PC-3 (cell line): ENCODE data around the gene DSP. TPM values are rescaled to one million over a fixed set of nuclear protein-coding genes. Genes with fewer than 3 reads are reported as not detected.

Experiments
- ATAC-seq: fragments of 200-7000 bp; cut with Tn5 transposase; 2 replicates; pipeline ENCODE4 v1.9.1; 2020; ENCODE audit warnings: mild to moderate bottlenecking, moderate library complexity
- BruUV-seq: library from RNA; stranded (reverse); fragments of 400-500 nt; replicated peaks from 2 replicates; lab custom pipeline; 2021; lab: Mats Ljungman, UMichigan
- CTCF ChIA-PET: fragments of 300-600 bp; sonication (Branson Sonifier 250); formaldehyde crosslinking; loops from one replicate; lab custom pipeline; 2022; ENCODE audit warnings: antibody characterized with exemption; lab: Charles Lee
- POLR2A ChIA-PET: fragments of 300-600 bp; sonication (Branson Sonifier 250); formaldehyde crosslinking; loops from one replicate; lab custom pipeline; 2022; ENCODE audit warnings: antibody characterized with exemption; ENCODE audit not compliant: unreplicated experiment; lab: Charles Lee
- DNase-seq: peaks from one replicate; pipeline ENCODE4 v3.0.0-alpha.2; 2015
- H2AFZ ChIP-seq: fragments of 300-600 bp; sonication (generic); 2 replicates; pipeline ENCODE4 v1.6.0; 2016; ENCODE audit warnings: antibody characterized with exemption, low read length
- H3F3A ChIP-seq: fragments of 300-600 bp; sonication (generic); one replicate; pipeline ENCODE4 v1.6.0; 2017; ENCODE audit warnings: antibody characterized with exemption, low read length, control low read depth, mild to moderate bottlenecking; ENCODE audit not compliant: unreplicated experiment
- H3K27ac ChIP-seq: fragments of 300-600 bp; sonication (generic); 2 replicates; pipeline ENCODE4 v1.5.1; 2016; ENCODE audit warnings: mild to moderate bottlenecking, low read length
- H3K27me3 ChIP-seq: fragments of 300-600 bp; sonication (generic); 2 replicates; pipeline ENCODE4 v1.6.1; 2016; ENCODE audit warnings: low read length, mixed read lengths
- H3K36me3 ChIP-seq: fragments of 300-600 bp; sonication (generic); 2 replicates; pipeline ENCODE4 v1.6.1; 2016; ENCODE audit warnings: low read depth, mixed run types, low read length, mixed read lengths
- H3K4me1 ChIP-seq: fragments of 300-600 bp; sonication (generic); 2 replicates; pipeline ENCODE4 v1.5.1; 2016; ENCODE audit warnings: low read length; ENCODE audit not compliant: insufficient read depth
- H3K4me2 ChIP-seq: fragments of 300-600 bp; sonication (generic); 2 replicates; pipeline ENCODE4 v1.6.0; 2016; ENCODE audit warnings: low read length
- H3K4me3 ChIP-seq: fragments of 300-600 bp; sonication (generic); 2 replicates; pipeline ENCODE4 v1.5.1; 2016; ENCODE audit warnings: mild to moderate bottlenecking, low read length, mixed read lengths
- H3K79me2 ChIP-seq: fragments of 300-600 bp; sonication (generic); 2 replicates; pipeline ENCODE4 v1.6.1; 2017; ENCODE audit warnings: low read length, mixed read lengths
- H3K9ac ChIP-seq: fragments of 300-600 bp; sonication (generic); 2 replicates; pipeline ENCODE4 v1.6.0; 2016; ENCODE audit warnings: mild to moderate bottlenecking, low read length
- H3K9me2 ChIP-seq: fragments of 300-600 bp; sonication (generic); replicated peaks from 2 replicates; pipeline ENCODE4 v1.6.1; 2016; ENCODE audit warnings: mixed run types, low read length, mixed read lengths
- H3K9me3 ChIP-seq: fragments of 300-600 bp; sonication (generic); 2 replicates; pipeline ENCODE4 v1.6.1; 2016; ENCODE audit warnings: low read length, mixed read lengths
- H4K20me1 ChIP-seq: fragments of 300-600 bp; sonication (generic); 2 replicates; pipeline ENCODE4 v1.6.1; 2016; ENCODE audit warnings: low read length, mixed read lengths
- CTCF ChIP-seq: fragments of 300-600 bp; sonication (generic); conservative IDR thresholded peaks from 2 replicates; pipeline ENCODE4 v1.5.1; 2017; ENCODE audit warnings: antibody characterized with exemption, low read depth, mild to moderate bottlenecking, low read length
- EZH2 ChIP-seq: fragments of 300-600 bp; sonication (generic); IDR thresholded peaks from one replicate; pipeline ENCODE4 v1.6.1; 2017; ENCODE audit warnings: antibody characterized with exemption, mild to moderate bottlenecking, low read length; ENCODE audit not compliant: unreplicated experiment
- EZH2phosphoT487 ChIP-seq: fragments of 300-600 bp; sonication (generic); IDR thresholded peaks from 2 replicates; pipeline ENCODE4 v1.6.1; 2018; ENCODE audit warnings: mild to moderate bottlenecking, antibody characterized with exemption, low read length, borderline replicate concordance
- intact Hi-C: fragments of 100-400 bp; cut with micrococcal nuclease; formaldehyde crosslinking; loops from 2 replicates; pipeline ENCODE4 v1.9.0; 2023
- total RNA-seq: library from RNA; depleted of rRNA; stranded (reverse); fragments of >200 nt; gene quantifications from 2 replicates; pipeline ENCODE4 v1.2.3, GENCODE V29; 2014

DSP gene
- total RNA-seq, 1 experiment from 2014 or later = 54.7 TPM

- Histone ChIP-seq H3K9me2 (no peaks in the 10 kb centered on the region), H3K4me3 (no peak overlapping the region), H3K9me3 (no peaks in the 10 kb centered on the region), H3K79me2 (no peaks in the 10 kb centered on the region), H3K36me3 (no peaks in the 10 kb centered on the region), H3K27me3 (no peaks in the 10 kb centered on the region), H3K4me1 (peaks cover 16% of the 10 kb centered on the region), H4K20me1 (no peaks in the 10 kb centered on the region), H3K4me2 (no peak overlapping the region), H2AFZ (no peak overlapping the region), H3K9ac (no peak overlapping the region), H3K27ac (no peak overlapping the region), H3F3A (no peaks in the 10 kb centered on the region)
- TF ChIP-seq CTCF = no peak
- TF ChIP-seq EZH2 = no peak
- no peak for TF ChIP-seq EZH2phosphoT487
- no peak for DNase-seq
- ChIA-PET CTCF (no interaction called here), POLR2A (no interaction called here)
- BruUV-seq = no TSS peak
- ATAC-seq = no peak
- intact Hi-C loops = no loop called here
Observed at GRCh38 chr6:7500752-7501282, 40.7 kb upstream of the DSP start.

- ATAC-seq = no peak
- intact Hi-C loops = no loop called here
- H3K4me2 ChIP-seq = no peak overlapping the region
Observed at GRCh38 chr6:7502743-7503142, 38.7 kb upstream of the DSP start.

More at GRCh38 chr6:7502743-7503142, 38.7 kb upstream of the DSP start:
- no TSS peak for BruUV-seq
- TF ChIP-seq EZH2 (no peak), EZH2phosphoT487 (no peak), CTCF (no peak)
- ChIA-PET POLR2A (no interaction called here), CTCF (no interaction called here)
- Histone ChIP-seq H3K4me1 (peaks cover 21% of the 10 kb centered on the region), H3K36me3 (no peaks in the 10 kb centered on the region), H3K9ac (no peak overlapping the region), H4K20me1 (no peaks in the 10 kb centered on the region), H3K27me3 (no peaks in the 10 kb centered on the region), H3K27ac (no peak overlapping the region), H3K9me3 (no peaks in the 10 kb centered on the region), H3F3A (no peaks in the 10 kb centered on the region), H2AFZ (no peak overlapping the region), H3K9me2 (no peaks in the 10 kb centered on the region), H3K4me3 (no peak overlapping the region), H3K79me2 (no peaks in the 10 kb centered on the region)
- DNase-seq = no peak
